Upper lobe of left lung (tissue), 6 donors: ENCODE data around the gene ACTR2. TPM values are rescaled to one million over a fixed set of nuclear protein-coding genes. Genes with fewer than 3 reads are reported as not detected.

Source experiments
- ATAC-seq, 2 donors: fragments of 200-7000 bp; cut with Tn5 transposase; one replicate each; pipeline ENCODE4 v1.9.1; 2022; ENCODE audit warnings: mild to moderate bottlenecking in 2 of 2, moderate library complexity in 2 of 2; ENCODE audit not compliant: low FRiP score in 2 of 2
- DNase-seq, 2 donors: peaks; one replicate each; pipeline ENCODE4 v3.0.0-alpha.2; 2019 to 2020
- H3K27ac ChIP-seq, 4 donors: fragments of 200-600 bp; sonication (generic); one replicate each; pipeline ENCODE4 v1.5.1; 2016 to 2019
- H3K27me3 ChIP-seq, 4 donors: fragments of 200-600 bp; sonication (generic); one replicate each; pipeline ENCODE4 v1.5.1; 2017 to 2019
- H3K36me3 ChIP-seq, 4 donors: fragments of 200-600 bp; sonication (generic); one replicate each; pipeline ENCODE4 v1.5.1; 2016 to 2019
- H3K4me1 ChIP-seq, 4 donors: fragments of 200-600 bp; sonication (generic); one replicate each; pipeline ENCODE4 v1.5.1; 2018 to 2019
- H3K4me3 ChIP-seq, 4 donors: fragments of 200-600 bp; sonication (generic); one replicate each; pipeline ENCODE4 v1.5.1; 2017 to 2019; ENCODE audit warnings: mild to moderate bottlenecking in 2 of 4, moderate library complexity in 1 of 4
- H3K9me3 ChIP-seq, 4 donors: fragments of 200-600 bp; sonication (generic); one replicate each; pipeline ENCODE4 v1.5.1; 2018 to 2019
- EP300 ChIP-seq, 4 donors: sonication (generic); formaldehyde crosslinking; IDR thresholded peaks; one replicate each; pipeline ENCODE4 v1.5.1; 2017; ENCODE audit warnings: antibody characterized with exemption in 4 of 4, control low read depth in 2 of 4
- POLR2A ChIP-seq, 4 donors: fragments of 450-650 bp; IDR thresholded peaks; one replicate each; pipeline ENCODE4 v1.5.1; 2016 to 2017; ENCODE audit warnings: antibody characterized with exemption in 4 of 4, mild to moderate bottlenecking in 2 of 4
- POLR2AphosphoS5 ChIP-seq, 2 donors: sonication (generic); formaldehyde crosslinking; IDR thresholded peaks; one replicate each; pipeline ENCODE4 v1.5.1; 2017; ENCODE audit warnings: antibody characterized with exemption in 2 of 2
- WGBS, 2 donors: methylation state at CpG; one replicate each; pipeline ENCODE4 v1.1.5; 2017 to 2018; 5-methylcytosine and 5-hydroxymethylcytosine counted together
- total RNA-seq, 6 donors: library from RNA; depleted of rRNA in 4 of 6; stranded (reverse); fragments of >200 nt in 4 of 6; gene quantifications; one replicate each; pipeline versions ENCODE4 v1.1.0 to v1.2.1, GENCODE V29; 2016 to 2021
- TF ChIP-seq, protein P1 (sequence below), 6 experiments: fragments of 450-650 bp in 4 of 6; fragments of 200-600 bp in 2 of 6; sonication (generic) in 2 of 6; IDR thresholded peaks; one replicate each; pipeline ENCODE4 v1.5.1; 2016 to 2019; ENCODE audit warnings: antibody characterized with exemption in 6 of 6
- donor health status: DM: no; HTN: no; CAD: no; lungs with moderate emphysema.
- donor health status: DM: no; HTN: yes; CAD: no; lungs with severe emphysema.

ACTR2 gene
- total RNA-seq, 6 donors from 2014 or later: 39.6 to 266 (median 114) TPM

DNA sequence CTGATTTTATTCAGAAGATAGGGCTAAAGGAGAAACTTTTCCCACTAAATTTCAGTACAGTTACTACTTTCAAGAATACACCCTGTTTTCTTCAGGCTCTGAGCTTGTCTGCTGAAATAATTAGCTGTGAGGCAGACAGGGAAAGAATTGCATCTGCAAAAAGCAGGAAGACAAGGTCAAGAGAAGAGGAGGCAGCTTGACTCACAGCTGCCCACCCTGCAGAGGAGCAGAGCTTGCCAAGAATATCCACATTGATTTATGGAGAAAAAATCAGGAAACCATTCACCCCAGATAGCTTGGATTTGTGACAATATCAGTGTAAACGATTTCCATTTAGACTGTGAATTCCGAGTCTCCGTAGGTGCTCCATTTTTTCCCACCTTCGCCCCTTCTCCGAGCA is 49.0 kb downstream of the ACTR2 start:
- DNase-seq (no peak), ATAC-seq (no peak)
- WGBS, 2 donors: 69 to 80% methylated on average over 5 of the region's 5 CpGs
- Histone ChIP-seq H3K4me1 (peaks cover 29 to 48% (median 45%) of the 10 kb centered on the region in 4 donors), H3K27ac (no peak overlapping the region), H3K27me3 (no peaks in the 10 kb centered on the region), H3K36me3 (peaks cover 4 to 19% (median 15%) of the 10 kb centered on the region in 4 donors), H3K9me3 (no peaks in the 10 kb centered on the region), H3K4me3 (no peak overlapping the region)
- no peak for TF ChIP-seq POLR2AphosphoS5 (IDR thresholded peaks at IDR 0.05)
- TF ChIP-seq POLR2A (IDR thresholded peaks at IDR 0.05): no peak
- no peak for TF ChIP-seq EP300 (IDR thresholded peaks at IDR 0.05)

DNA sequence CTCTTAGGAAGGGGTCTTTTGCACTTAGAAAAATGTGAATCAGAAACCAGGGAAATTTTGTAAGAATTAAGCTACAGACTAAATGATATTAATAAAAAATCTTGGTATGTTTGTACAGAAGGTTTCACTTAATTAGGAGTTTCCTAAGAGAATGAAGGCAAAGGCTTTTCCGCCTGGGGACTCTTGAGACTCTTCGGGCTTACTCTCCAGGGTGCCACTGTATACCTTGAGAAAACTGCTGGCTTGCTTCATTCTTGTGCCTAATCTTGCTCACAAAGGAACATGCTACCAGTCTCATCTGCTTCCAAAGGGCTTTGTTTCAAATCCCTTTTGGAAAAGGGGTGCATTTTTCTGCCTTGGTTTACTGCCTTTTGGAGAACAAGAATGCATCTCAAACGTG is 49.5 kb downstream of the ACTR2 start:
- Histone ChIP-seq H3K4me3 (no peak overlapping the region), H3K4me1 (peaks cover 29 to 53% (median 48%) of the 10 kb centered on the region in 4 donors), H3K27ac (peak overlapping the region in 1 of 4 donors; percentile 59), H3K9me3 (no peaks in the 10 kb centered on the region), H3K27me3 (no peaks in the 10 kb centered on the region), H3K36me3 (peaks cover 0 to 15% (median 10%) of the 10 kb centered on the region in 4 donors)
- ATAC-seq: no peak
- DNase-seq: no peak
- 61 to 68% methylated on average over 3 of the region's 3 CpGs for WGBS, 2 donors
- TF ChIP-seq POLR2A (IDR thresholded peaks at IDR 0.05): no peak
- TF ChIP-seq, protein P1, sequence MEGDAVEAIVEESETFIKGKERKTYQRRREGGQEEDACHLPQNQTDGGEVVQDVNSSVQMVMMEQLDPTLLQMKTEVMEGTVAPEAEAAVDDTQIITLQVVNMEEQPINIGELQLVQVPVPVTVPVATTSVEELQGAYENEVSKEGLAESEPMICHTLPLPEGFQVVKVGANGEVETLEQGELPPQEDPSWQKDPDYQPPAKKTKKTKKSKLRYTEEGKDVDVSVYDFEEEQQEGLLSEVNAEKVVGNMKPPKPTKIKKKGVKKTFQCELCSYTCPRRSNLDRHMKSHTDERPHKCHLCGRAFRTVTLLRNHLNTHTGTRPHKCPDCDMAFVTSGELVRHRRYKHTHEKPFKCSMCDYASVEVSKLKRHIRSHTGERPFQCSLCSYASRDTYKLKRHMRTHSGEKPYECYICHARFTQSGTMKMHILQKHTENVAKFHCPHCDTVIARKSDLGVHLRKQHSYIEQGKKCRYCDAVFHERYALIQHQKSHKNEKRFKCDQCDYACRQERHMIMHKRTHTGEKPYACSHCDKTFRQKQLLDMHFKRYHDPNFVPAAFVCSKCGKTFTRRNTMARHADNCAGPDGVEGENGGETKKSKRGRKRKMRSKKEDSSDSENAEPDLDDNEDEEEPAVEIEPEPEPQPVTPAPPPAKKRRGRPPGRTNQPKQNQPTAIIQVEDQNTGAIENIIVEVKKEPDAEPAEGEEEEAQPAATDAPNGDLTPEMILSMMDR (IDR thresholded peaks at IDR 0.05): no peak
- TF ChIP-seq EP300 (IDR thresholded peaks at IDR 0.05): no peak
- no peak for TF ChIP-seq POLR2AphosphoS5 (IDR thresholded peaks at IDR 0.05)

DNA sequence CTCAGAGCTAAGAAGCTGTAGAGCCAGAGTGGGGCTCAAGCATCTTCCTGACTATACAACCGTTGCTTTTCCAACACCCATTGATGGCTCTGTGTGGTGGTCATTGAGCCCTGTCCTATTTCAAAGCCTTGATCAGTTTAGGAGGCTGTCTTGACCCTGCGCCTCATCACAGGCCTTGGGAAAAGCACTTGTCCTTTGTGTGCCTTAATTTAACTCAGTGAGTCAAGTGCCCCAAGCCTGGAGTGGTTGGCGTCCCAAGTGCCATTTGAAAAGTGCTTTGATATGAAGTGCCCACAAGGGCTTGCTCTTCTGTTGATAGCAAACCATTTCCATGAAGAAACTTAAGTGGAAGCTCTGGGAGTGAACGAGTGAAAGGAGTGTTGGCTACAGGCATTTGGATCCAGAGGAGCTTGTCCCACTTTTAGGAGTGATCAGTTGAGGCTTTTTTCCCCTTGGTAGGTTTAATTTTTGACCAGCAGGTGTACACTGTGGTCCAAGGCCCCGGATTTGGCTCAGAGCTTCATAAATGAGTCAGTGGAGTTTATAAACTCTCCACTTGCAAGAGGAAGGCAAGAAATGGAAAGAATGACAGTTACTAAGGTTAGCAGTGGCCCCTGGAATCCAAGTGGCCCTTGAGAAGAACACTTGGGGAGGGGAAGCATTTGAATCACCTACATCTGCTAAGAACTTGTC is 50.3 kb downstream of the ACTR2 start:
- H3K27me3 ChIP-seq: no peaks in the 10 kb centered on the region
- peak in 1 of 2 donors; percentile 80 for DNase-seq
- peaks cover 0 to 7% (median 5%) of the 10 kb centered on the region in 4 donors for H3K36me3 ChIP-seq
- WGBS, 2 donors: 60 to 68% methylated on average over 5 of the region's 5 CpGs
- H3K4me1 ChIP-seq: peaks cover 35 to 60% (median 54%) of the 10 kb centered on the region in 4 donors
- TF ChIP-seq, protein P1 (IDR thresholded peaks at IDR 0.05): peak in 3 of 6 experiments; percentile 9 to 40 (median 15)
- TF ChIP-seq POLR2A (IDR thresholded peaks at IDR 0.05) (no peak), EP300 (IDR thresholded peaks at IDR 0.05) (peak in 1 of 4 donors; percentile 72), POLR2AphosphoS5 (IDR thresholded peaks at IDR 0.05) (peak; percentile 5 to 43)
- no peaks in the 10 kb centered on the region for H3K9me3 ChIP-seq
- no peak overlapping the region for H3K4me3 ChIP-seq
- peak overlapping the region; percentile 14 to 71 (median 54) for H3K27ac ChIP-seq
- ATAC-seq: peak; percentile 54 to 85

DNA sequence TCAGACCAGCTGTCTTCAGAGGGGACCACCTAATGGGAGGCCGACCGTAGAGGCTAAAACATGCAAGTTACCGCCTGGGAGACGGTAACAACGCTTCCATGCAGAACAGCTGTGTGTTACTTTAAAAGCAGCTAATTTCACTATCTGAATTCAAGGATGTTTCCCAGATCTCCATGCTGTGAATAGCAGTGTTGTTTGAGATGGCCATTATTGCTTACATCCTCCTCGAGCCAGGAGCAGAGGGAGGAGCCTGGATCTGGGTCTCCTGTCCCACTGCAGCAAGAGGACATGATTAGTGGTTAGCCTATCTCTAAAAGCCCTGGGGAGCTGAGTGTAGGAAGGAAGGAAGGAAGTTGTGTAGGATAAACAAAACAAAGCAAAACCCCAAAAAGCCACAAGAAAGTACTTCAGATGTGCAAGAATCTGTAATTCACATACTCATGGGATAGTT is 50.9 kb downstream of the ACTR2 start:
- H3K36me3 ChIP-seq: peaks cover 0 to under 1% (median under 1%) of the 10 kb centered on the region in 4 donors
- peak overlapping the region; percentile 14 to 71 (median 54) for H3K27ac ChIP-seq
- H3K4me3 ChIP-seq: no peak overlapping the region
- DNase-seq (no peak), ATAC-seq (peak; percentile 9 to 24)
- 35 to 43% methylated on average over 6 of the region's 6 CpGs for WGBS, 2 donors
- H3K9me3 ChIP-seq: no peaks in the 10 kb centered on the region
- peaks cover 35 to 60% (median 54%) of the 10 kb centered on the region in 4 donors for H3K4me1 ChIP-seq
- no peaks in the 10 kb centered on the region for H3K27me3 ChIP-seq
- TF ChIP-seq POLR2A (IDR thresholded peaks at IDR 0.05) (no peak), POLR2AphosphoS5 (IDR thresholded peaks at IDR 0.05) (no peak)
- TF ChIP-seq, protein P1 (IDR thresholded peaks at IDR 0.05): no peak

DNA sequence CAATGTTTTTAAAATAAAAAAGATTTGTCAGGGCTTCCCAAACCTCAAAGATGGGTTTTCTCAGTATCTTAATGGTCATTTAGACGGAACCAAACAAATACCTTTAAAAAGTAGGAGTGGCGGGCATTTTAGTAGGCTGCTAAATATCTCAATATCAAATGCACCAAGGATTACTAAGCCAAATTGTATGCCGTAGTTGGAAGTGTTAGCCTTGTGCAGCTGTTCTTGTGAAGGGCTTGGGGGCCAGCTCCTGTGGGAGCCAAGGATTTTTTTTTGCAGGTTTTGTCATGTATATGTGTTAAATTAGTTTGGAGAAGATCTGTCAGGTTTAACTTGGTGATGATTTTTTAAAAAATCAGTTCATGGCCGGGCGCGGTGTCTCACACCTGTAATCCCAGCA is 52.1 kb downstream of the ACTR2 start:
- WGBS, 2 donors: 90 to 92% methylated on average over 6 of the region's 6 CpGs
- no peak for DNase-seq
- TF ChIP-seq EP300 (IDR thresholded peaks at IDR 0.05) (no peak), POLR2AphosphoS5 (IDR thresholded peaks at IDR 0.05) (no peak), POLR2A (IDR thresholded peaks at IDR 0.05) (no peak)
- TF ChIP-seq, protein P1 (IDR thresholded peaks at IDR 0.05): no peak
- Histone ChIP-seq H3K27ac (no peak overlapping the region), H3K4me3 (no peak overlapping the region), H3K4me1 (peaks cover 35 to 60% (median 54%) of the 10 kb centered on the region in 4 donors), H3K27me3 (no peaks in the 10 kb centered on the region), H3K9me3 (no peaks in the 10 kb centered on the region), H3K36me3 (no peaks in the 10 kb centered on the region)
- no peak for ATAC-seq
